C4-2B (cell line): ENCODE results near the gene CAD.

Source experiments
- ZFX ChIP-seq: fragments of 450-650 bp; IDR thresholded peaks from 2 replicates; pipeline ENCODE4 v1.6.1; 2017
- TF ChIP-seq, protein P1 (sequence below): fragments of 450-650 bp; conservative IDR thresholded peaks from 2 replicates; pipeline ENCODE4 v1.5.1; 2017; ENCODE audit warnings: mild to moderate bottlenecking

GRCh38 chr2:27222407-27222806 lies 5.2 kb downstream of the CAD start:
- TF ChIP-seq, protein P1, sequence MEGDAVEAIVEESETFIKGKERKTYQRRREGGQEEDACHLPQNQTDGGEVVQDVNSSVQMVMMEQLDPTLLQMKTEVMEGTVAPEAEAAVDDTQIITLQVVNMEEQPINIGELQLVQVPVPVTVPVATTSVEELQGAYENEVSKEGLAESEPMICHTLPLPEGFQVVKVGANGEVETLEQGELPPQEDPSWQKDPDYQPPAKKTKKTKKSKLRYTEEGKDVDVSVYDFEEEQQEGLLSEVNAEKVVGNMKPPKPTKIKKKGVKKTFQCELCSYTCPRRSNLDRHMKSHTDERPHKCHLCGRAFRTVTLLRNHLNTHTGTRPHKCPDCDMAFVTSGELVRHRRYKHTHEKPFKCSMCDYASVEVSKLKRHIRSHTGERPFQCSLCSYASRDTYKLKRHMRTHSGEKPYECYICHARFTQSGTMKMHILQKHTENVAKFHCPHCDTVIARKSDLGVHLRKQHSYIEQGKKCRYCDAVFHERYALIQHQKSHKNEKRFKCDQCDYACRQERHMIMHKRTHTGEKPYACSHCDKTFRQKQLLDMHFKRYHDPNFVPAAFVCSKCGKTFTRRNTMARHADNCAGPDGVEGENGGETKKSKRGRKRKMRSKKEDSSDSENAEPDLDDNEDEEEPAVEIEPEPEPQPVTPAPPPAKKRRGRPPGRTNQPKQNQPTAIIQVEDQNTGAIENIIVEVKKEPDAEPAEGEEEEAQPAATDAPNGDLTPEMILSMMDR: no peak
- no peak for TF ChIP-seq ZFX
